ENCODE results near the gene PTPN4.
"Not testable (repeated sequence)": the region's sequence is repeated elsewhere in the genome, so short reads cannot be mapped to it uniquely, and the experiment has no call there.

Gene PTPN4

GRCh38 chr2:119769645-119770044, 9.9 kb downstream of the PTPN4 start:
- DNase-seq = no peak

GRCh38 chr2:119771331-119771730, 11.6 kb downstream of the PTPN4 start:
- DNase-seq = no peak

- DNase-seq = no peak
These were observed 12.4 kb downstream of the PTPN4 start for GRCh38 chr2:119772128-119772527.

GRCh38 chr2:119772767-119773166, 13.0 kb downstream of the PTPN4 start:
- DNase-seq = no peak

GRCh38 chr2:119774026-119774425, 14.3 kb downstream of the PTPN4 start:
- DNase-seq = no peak

GRCh38 chr2:119775102-119775501, 15.4 kb downstream of the PTPN4 start:
- DNase-seq = no peak

GRCh38 chr2:119782308-119783027, 22.7 kb downstream of the PTPN4 start:
- DNase-seq = no peak

- no peak for DNase-seq
These were observed 25.2 kb downstream of the PTPN4 start for GRCh38 chr2:119784876-119785275.

GRCh38 chr2:119786295-119786694, 26.6 kb downstream of the PTPN4 start:
- DNase-seq = no peak

GRCh38 chr2:119788752-119789151, 29.0 kb downstream of the PTPN4 start:
- DNase-seq = no peak

GRCh38 chr2:119790466-119790865, 30.7 kb downstream of the PTPN4 start:
- no peak for DNase-seq

- no peak for DNase-seq
These were observed 33.2 kb downstream of the PTPN4 start for GRCh38 chr2:119792907-119793312.

GRCh38 chr2:119794237-119794636, 34.5 kb downstream of the PTPN4 start:
- DNase-seq = no peak

GRCh38 chr2:119795309-119796303, 35.9 kb downstream of the PTPN4 start:
- no peak for DNase-seq

GRCh38 chr2:119800376-119800902, 40.7 kb downstream of the PTPN4 start:
- DNase-seq = no peak

- no peak for DNase-seq
These were observed 41.3 kb downstream of the PTPN4 start for GRCh38 chr2:119801040-119801439.

GRCh38 chr2:119801989-119802388, 42.3 kb downstream of the PTPN4 start:
- not testable (repeated sequence) for DNase-seq

GRCh38 chr2:119803101-119803500, 43.4 kb downstream of the PTPN4 start:
- DNase-seq = no peak

- DNase-seq = not testable (repeated sequence)
These were observed 44.7 kb downstream of the PTPN4 start for GRCh38 chr2:119804409-119804808.

- DNase-seq = no peak
These were observed 48.9 kb downstream of the PTPN4 start for GRCh38 chr2:119808516-119809147.

- no peak for DNase-seq
These were observed 49.8 kb downstream of the PTPN4 start for GRCh38 chr2:119809339-119810048.

GRCh38 chr2:119810049-119810630, 50.4 kb downstream of the PTPN4 start:
- no peak for DNase-seq

Data from DMS79 (cell line).